ENCODE data around the gene KRTAP5-7.
"Not testable (repeated sequence)": the region's sequence is repeated elsewhere in the genome, so short reads cannot be mapped to it uniquely, and the experiment has no call there.

The KRTAP5-7 gene

DNA sequence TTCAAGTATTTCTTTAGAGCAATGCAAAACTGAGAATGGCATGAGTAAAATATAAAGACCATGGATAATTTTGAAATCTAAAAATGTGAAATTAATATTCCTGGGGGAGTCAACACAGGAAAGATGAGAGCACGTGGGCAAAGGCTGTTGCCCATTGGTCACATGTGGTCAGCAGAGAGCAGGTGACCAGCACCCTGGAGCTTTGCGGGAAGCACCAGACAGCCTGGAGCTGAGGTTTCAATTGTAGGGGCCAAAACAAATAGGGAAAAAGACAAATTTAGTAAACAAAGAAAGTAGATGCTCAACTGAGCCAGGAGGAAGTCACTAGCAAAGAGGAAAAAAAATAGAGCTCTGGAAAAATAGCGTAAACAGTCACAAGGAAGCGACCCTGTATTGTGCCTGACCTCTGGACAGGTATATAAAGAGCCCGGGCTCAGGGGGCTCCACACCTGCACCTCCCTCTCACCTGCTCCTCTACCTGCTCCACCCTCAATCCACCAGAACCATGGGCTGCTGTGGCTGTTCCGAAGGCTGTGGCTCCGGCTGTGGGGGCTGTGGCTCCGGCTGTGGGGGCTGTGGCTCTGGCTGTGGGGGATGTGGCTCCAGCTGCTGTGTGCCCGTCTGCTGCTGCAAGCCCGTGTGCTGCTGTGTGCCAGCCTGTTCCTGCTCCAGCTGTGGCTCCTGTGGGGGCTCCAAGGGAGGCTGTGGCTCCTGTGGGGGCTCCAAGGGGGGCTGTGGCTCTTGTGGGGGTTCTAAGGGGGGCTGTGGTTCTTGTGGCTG lies at the start of gene KRTAP5-7:
Gene KRTAP5-7, plus strand, starts transcription at position 472 of the 780 bp plus-strand sequence. Its CDS starts 34 bp downstream, at position 506.
- not testable (repeated sequence) for DNase-seq

DNA sequence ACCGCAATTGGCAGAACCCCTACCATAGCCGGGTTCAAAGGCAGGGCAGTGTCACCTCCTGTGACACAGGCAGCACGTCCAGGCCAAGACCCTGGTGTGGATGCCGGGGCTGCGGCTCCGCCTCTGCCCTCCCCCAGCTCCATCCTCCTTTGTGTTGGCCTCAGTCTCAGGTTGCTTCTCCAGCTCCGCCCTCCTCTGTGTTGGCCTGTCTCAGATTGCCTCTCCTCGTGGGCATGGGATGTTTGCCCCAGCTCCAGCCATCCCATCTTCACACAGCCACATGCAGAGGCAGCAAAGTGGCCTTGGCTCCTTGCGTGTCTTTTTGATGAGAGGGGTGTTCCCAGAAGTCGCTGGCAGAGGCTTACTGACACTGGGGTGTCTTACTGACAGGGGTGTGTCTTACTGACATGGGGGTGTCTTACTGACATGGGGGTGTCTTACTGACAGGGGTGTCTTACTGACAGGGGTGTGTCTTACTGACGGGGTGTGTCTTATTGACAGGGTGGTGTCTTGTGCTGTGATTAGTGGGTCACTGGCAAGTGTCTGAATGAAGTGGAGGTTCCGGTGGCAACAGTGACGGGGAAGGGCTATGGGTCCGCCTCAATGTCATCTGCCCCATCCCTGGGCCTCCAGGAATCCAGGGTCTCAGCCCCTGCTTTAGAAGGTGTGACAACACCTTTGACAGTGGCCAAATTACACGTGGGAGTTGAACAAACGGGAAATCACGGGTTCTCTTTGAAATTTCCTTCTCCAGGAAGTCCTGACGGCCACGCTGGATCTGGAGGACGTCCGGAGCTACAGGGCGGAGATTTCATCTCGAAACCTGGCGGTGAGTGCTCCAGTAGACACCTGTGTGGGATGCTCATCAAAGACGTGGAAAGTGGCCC lies 49.2 kb upstream of the KRTAP5-7 start:
- no peak for DNase-seq

GRCh38 chr11:71478528-71478840 lies 48.6 kb upstream of the KRTAP5-7 start:
- DNase-seq = no peak

- no peak for DNase-seq
Observed at GRCh38 chr11:71481101-71481960, 45.7 kb upstream of the KRTAP5-7 start.

DNA sequence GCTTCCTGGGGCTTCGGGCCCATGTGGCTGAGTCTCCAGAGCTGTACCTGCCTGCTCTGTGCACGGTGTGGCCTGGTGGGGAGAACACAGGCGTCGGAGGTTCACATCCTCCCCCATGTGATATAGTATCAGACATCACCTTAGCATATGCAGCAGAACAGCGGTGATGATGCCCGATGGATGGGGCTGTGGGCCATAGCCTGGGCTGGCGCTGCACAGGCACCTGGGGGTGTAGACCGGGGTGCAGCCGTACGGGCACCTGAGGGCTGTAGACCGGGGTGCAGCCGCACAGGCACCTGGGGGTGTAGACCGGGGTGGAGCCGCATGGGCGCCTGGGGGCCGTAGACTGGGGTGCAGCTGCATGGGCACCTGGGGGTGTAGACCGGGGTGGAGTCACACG lies 44.9 kb upstream of the KRTAP5-7 start:
- DNase-seq = no peak

- no peak for DNase-seq
Observed at GRCh38 chr11:71482746-71483364, 44.2 kb upstream of the KRTAP5-7 start.

- no peak for DNase-seq
Observed at GRCh38 chr11:71483692-71484091, 43.4 kb upstream of the KRTAP5-7 start.

GRCh38 chr11:71484248-71485062 lies 42.6 kb upstream of the KRTAP5-7 start:
- no peak for DNase-seq

GRCh38 chr11:71485063-71485399 lies 42.0 kb upstream of the KRTAP5-7 start:
- no peak for DNase-seq

- no peak for DNase-seq
Observed at GRCh38 chr11:71485466-71485865, 41.6 kb upstream of the KRTAP5-7 start.

- DNase-seq = no peak
Observed at GRCh38 chr11:71486320-71486719, 40.7 kb upstream of the KRTAP5-7 start.

GRCh38 chr11:71488681-71489270 lies 38.3 kb upstream of the KRTAP5-7 start:
- DNase-seq = no peak

DNA sequence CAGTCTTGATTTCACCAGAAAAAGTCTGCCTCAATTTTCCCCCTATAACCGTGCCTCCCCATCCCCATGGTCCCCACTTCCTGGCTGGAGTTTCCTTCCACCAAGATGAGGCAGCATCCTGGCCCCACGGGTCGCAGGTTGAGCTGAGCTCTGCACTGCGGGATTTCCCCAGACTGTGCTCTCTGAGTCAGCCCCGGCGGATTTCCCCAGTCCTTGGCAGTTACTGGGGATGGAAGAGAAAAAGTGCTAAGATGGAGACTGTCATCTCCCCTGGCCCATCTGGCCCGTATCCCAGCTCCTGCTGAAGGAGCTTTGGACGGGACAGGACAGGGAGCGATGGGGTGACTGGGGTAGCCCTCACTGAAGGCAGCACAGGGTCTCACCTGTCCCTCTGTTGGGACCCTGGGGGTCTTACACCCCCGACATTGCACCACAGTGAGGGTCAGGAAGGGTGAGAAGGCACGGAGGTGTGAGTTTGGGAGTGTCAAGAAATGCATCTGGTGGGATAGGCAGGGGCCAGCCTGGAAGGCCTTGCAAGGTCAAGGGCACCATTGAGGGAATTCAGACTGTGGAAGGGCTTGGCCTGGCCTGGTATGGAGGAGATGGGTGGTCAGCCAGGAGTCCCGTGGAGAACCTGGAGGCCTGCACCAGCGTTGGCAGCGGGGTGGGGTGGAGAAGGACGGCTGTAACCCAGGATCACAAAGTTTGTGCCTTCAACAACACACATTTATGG lies 37.6 kb upstream of the KRTAP5-7 start:
- no peak for DNase-seq

DNA sequence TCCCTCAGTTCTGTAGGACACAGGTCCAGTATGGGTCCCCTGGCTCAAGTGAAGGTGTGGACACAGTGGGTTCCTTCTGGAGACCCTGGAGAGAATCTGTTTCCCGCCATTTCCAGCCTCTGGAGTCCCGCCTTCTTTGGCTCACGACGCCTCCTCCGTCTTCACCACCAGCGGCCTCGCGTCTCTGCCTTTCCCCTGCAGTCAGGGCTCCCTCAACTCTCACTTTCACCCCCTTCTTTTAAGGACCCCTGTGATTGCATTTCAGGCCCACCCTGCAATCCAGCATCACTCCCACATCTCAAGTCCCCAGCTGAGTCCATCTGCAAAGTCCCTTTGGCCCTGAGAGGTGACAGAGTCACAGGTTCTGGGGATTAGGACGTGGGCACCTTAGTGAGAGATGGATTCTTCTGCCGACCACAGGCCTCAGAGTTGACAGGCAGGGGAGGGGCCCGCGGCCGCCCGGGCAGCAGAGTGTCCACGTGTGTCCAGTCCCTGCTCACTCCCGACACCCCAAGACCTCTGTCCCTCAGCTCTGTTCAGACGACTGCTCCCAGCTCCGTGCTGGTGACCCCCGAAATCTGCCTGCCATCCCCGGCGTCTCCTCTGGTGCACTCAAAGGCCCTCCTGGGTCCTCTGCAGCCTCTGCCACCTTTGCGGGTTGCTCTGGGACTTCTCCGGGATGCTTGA lies 36.9 kb upstream of the KRTAP5-7 start:
- DNase-seq = no peak

- DNase-seq = no peak
Observed at GRCh38 chr11:71490731-71491390, 36.2 kb upstream of the KRTAP5-7 start.

GRCh38 chr11:71491531-71491930 lies 35.5 kb upstream of the KRTAP5-7 start:
- DNase-seq = no peak

DNA sequence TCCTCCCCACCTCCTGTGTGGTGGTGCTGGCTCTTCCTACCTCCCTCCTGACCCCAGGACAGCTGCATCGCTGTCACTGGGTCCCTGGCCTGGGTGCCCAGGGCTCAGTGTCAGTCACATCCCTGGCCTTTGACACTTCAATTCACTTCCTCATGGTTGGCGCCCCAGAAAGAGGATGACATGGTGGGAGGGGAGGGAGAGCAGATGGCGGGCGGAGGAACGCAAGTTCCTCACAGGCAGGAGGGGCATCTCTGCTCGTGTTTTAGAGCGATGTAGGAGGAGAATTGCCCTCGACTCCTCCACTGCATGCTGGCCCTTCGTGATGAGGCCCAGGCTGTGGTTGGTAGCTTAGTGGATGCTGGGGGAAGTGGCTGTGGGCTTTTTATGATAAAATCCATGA lies 35.1 kb upstream of the KRTAP5-7 start:
- no peak for DNase-seq

DNA sequence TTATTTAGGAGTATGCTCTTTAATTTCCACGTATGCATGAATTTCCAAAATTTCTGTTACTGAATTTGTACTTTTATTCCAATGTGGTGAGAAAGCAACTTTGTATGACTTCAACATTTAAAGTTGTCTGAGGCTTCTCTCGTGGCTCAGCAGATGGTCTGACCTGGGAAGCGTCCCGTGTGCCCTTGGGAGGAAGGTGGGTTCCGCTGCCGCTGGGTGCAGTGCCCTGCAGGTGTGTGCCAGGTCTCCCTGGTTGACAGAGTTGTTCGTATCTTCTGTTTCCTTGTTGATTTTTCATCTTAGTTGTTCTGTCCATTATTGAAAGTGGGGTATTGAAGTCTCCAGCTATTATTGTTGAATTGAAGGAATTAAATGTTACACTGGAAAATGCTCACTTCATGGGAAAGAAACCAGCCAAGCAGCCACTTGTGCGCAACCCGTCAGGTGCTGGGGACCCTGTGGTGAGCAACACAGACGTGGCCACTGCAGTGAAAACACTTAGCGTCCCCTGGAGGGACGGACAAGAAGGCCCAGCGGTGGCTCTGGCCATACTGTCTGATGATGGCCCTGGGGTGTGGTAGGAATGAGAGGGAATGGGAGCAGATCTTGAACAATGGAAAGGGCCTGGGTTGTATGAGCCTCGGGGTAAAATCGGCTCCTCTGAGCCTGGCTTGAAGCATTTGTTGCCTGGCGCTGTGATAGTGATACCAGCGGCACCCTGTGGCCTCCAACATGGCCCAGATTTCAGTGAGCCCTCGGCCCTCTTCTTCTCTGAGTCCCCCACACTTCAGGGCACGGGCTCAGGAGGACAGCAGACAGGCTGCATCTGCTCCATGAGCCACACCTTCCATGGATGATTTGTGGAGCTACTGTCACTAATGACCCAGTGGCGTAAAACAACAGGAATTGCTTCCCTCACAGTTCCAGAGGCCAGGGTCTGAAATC lies 31.5 kb upstream of the KRTAP5-7 start:
- DNase-seq = no peak
